ENCODE measurements around the gene CDX1. TPM values are rescaled to one million over a fixed set of nuclear protein-coding genes. Genes with fewer than 3 reads are reported as not detected.

CDX1 gene
- total RNA-seq, 1 donor, result 0.18 TPM

DNA sequence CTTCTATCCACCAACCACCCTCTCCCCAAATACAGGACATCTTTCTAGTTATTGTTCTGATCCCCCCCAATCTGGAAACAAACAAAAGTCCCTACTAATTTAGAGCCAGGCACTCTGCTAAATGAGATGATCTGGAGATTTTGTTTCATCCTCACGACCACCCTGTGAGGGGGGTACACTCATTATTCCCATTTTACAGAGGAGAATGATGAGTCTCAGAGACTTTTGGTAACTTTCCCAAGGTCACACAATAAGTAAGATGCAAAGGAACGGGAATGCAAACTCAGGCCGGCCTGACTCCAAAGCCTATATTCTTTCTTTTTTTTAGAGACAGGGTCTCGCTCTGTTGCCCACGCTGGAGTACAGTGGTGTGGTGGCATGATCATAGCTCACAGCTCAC, 20.3 kb upstream of the CDX1 start:
- no peak for DNase-seq (ENCODE audit: low read depth)
- TF ChIP-seq, protein P1, sequence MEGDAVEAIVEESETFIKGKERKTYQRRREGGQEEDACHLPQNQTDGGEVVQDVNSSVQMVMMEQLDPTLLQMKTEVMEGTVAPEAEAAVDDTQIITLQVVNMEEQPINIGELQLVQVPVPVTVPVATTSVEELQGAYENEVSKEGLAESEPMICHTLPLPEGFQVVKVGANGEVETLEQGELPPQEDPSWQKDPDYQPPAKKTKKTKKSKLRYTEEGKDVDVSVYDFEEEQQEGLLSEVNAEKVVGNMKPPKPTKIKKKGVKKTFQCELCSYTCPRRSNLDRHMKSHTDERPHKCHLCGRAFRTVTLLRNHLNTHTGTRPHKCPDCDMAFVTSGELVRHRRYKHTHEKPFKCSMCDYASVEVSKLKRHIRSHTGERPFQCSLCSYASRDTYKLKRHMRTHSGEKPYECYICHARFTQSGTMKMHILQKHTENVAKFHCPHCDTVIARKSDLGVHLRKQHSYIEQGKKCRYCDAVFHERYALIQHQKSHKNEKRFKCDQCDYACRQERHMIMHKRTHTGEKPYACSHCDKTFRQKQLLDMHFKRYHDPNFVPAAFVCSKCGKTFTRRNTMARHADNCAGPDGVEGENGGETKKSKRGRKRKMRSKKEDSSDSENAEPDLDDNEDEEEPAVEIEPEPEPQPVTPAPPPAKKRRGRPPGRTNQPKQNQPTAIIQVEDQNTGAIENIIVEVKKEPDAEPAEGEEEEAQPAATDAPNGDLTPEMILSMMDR (IDR thresholded peaks at IDR 0.05; ENCODE audit: insufficient read depth, low read length), result no peak
- H3K4me3 ChIP-seq (ENCODE audit: low read depth, low read length), result no peak overlapping the region

DNA sequence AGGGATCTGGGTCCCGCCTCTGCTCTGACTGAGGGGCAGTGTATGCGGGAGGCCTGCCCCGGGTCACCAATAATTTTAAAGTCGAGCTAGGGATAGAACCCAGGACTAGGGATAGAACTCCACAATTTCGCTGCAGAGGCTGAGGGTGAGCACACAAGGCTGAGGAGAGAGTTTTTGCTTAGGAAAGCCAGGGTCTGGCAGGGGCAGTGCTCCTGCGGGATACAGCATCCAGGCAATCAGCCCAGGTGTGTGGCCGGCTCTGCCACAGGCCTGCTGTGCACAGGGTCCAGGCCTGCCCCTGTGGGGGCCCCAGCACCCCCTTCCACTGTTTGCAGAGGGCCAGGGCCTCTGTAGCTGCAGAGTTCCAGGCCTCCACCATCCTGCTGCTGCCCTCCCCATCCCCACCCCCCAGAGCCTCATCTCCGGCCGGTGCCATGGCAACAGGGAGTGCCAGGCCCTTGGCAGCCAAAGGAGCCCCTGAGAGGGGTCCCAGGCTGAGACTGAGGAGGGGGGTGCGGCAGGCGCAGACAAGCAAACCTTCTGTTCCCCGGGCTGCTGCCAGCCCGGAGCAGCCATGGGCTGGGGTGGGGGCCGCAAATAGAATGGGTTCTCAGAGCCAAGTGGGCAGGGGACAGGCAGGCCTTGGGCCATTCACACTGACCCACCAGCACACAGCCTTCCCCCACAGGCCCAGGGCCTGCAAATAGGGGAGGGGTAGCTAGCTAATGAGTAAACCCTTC, 19.5 kb upstream of the CDX1 start:
- TF ChIP-seq, protein P1 (IDR thresholded peaks at IDR 0.05; ENCODE audit: insufficient read depth, low read length), result no peak
- no peak overlapping the region for H3K4me3 ChIP-seq (ENCODE audit: low read depth, low read length)
- DNase-seq (ENCODE audit: low read depth), result no peak

DNA sequence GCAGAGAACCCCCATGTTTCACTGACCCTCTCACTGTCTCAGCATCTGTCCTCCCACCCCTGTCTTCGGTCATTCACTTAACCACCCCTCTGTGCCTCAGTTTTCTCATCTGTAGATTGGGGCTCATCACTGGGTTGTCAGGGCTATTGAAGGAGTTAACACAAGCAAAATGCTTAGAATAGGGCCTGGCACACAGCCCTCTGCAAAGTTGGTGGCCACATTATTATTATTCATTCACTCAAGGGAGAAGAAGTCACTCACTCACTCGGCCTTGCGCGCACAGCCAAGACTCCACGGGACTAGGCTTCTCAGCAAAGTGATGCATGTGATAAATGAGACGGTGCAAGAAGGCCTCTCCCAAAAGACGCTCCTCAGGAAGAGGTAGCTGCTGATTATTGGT, 18.9 kb upstream of the CDX1 start:
- H3K4me3 ChIP-seq (ENCODE audit: low read depth, low read length), result no peak overlapping the region
- TF ChIP-seq, protein P1 (IDR thresholded peaks at IDR 0.05; ENCODE audit: insufficient read depth, low read length), result no peak
- DNase-seq (ENCODE audit: low read depth), result no peak

DNA sequence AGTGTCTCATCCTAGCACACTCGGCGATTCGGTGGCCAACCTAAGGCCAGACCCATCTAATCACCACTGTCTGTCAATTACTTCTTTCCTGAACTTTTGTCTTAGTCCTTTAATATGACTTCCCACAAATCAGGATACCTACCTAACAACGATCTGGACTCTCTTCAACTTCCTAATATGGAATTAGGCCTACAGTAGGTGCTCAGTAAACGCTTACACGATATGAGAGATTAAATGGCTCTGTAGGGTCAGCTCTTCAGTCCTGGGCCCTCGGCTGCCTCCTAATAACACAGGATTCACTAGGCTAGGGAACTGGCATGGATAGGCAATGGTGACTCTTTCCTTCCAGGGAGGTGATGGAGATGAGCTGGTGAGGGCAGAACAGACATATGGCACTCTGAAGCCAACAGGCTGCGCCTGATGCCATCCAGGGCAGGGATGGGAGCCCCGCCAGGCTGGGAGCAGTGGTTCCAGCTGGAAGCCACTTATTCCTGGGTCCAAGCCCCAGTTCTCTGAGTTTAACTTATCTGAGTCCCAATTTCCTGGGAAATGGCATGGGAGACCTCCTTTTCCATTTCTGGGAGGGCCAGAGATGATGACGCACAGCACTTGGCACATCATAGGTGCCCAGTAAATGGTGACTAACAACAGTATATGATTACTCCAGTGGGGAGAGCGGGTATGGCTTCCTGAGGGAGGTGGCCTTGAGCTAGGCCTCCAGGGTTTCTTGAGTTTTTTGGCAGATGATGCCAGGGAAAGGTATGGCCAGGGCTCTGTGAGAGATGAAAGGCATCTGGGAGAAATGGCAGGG, 18.3 kb upstream of the CDX1 start:
- H3K4me3 ChIP-seq (ENCODE audit: low read depth, low read length), result no peak overlapping the region
- peak; percentile 66 for DNase-seq (ENCODE audit: low read depth)
- TF ChIP-seq, protein P1 (IDR thresholded peaks at IDR 0.05; ENCODE audit: insufficient read depth, low read length), result no peak

DNA sequence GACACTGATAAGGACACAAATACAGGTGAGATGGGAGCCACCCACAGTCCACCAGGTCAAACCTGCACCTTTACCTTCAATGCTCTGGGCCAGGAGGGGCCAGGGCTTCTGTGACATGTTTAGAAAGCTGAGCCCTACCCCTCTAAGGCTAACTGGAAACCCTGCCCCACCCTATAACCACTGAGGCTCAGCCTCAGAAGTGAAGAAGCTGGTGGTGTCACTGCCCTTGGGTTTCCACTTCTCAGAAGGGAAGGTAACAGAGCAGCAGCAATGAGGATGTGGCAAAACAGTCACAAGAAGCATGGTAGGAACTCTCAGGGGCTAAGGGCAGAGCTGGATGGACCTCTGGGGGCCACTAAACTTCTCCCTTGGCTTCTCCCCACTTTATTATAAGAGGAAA, 17.0 kb upstream of the CDX1 start:
- H3K4me3 ChIP-seq (ENCODE audit: low read depth, low read length), result no peak overlapping the region
- TF ChIP-seq, protein P1 (IDR thresholded peaks at IDR 0.05; ENCODE audit: insufficient read depth, low read length), result no peak

DNA sequence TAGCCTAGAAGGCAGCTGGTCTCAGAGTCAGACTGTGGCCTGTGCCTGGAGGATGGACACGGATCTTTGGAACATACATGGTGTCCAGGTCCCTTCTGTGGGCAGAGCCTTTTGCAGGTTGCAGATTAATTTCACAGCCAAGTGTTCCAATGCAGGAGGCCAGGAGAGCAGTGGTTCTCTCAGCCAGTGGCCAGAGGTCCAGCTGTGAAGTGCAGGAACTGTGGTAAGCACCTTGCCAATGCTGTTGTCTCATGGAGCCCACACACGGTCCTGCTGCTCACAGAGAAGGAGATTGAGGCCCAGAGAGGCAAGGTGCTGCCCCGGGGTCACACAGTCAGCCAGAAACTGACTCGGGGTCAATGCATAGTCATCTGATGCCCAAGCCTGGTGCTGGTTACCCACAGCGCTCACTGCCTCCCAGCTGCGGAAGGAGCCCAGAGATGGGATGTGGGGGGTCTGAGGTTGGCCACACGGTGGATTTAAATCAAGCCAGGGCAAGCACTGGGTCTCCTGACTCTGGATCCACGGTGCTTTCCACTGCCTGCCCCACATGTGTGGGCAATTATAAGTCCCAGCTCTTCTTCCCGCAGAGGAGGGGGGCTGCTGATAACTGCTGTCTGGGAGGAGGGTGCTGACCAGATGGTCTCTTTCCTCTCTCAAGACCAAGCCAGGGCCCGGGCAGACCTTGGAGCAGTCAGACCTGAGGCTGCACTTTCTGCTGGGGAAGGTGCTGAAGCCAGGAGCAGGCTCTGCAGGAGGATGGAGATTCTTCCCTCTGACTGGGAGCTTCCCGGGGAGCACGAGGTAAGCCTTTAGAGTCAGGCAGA, 13.7 kb upstream of the CDX1 start:
- TF ChIP-seq, protein P1 (IDR thresholded peaks at IDR 0.05; ENCODE audit: insufficient read depth, low read length), result no peak
- DNase-seq (ENCODE audit: low read depth), result peak; percentile 53
- peak overlapping the region; percentile 99 for H3K4me3 ChIP-seq (ENCODE audit: low read depth, low read length)

More for the DNA sequence above, 17.0 kb upstream of the CDX1 start:
- DNase-seq (ENCODE audit: low read depth), result no peak
